ENCODE results near the gene ADGRA3. TPM values are rescaled to one million over a fixed set of nuclear protein-coding genes. Genes with fewer than 3 reads are reported as not detected.

The ADGRA3 gene
- total RNA-seq, 1 experiment from 2014 or later, result 56.5 TPM

DNA sequence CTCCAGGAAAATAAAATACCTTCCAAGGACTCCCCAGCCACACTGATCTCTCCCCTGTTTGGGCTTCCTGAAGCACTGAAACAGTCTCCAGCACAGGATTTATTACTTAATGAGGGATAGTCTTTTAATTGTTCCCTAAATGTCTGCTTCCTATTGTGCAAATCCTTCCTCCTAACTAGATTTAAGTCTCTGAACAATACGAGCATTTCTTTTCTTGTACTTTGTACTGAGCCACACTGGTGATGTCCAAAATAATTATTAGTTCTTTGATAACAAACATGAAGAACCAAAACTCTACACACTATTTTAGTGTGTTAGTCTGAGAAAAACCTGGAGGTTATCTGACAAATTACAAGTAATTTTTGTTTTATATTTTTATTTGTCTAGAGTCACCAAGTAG, 5.1 kb downstream of the ADGRA3 start:
- TF ChIP-seq, protein P1, sequence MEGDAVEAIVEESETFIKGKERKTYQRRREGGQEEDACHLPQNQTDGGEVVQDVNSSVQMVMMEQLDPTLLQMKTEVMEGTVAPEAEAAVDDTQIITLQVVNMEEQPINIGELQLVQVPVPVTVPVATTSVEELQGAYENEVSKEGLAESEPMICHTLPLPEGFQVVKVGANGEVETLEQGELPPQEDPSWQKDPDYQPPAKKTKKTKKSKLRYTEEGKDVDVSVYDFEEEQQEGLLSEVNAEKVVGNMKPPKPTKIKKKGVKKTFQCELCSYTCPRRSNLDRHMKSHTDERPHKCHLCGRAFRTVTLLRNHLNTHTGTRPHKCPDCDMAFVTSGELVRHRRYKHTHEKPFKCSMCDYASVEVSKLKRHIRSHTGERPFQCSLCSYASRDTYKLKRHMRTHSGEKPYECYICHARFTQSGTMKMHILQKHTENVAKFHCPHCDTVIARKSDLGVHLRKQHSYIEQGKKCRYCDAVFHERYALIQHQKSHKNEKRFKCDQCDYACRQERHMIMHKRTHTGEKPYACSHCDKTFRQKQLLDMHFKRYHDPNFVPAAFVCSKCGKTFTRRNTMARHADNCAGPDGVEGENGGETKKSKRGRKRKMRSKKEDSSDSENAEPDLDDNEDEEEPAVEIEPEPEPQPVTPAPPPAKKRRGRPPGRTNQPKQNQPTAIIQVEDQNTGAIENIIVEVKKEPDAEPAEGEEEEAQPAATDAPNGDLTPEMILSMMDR (conservative IDR thresholded peaks at IDR 0.05), result no peak
- Histone ChIP-seq H3K4ac (ENCODE audit: low read depth, low read length) (no peak overlapping the region), H3K9me3 (ENCODE audit: control insufficient read depth, low read depth, low read length) (no peaks in the 10 kb centered on the region), H4K91ac (ENCODE audit: insufficient read length, low read depth, low read length) (no peak overlapping the region), H3K23me2 (ENCODE audit: insufficient read length, low read depth, low read length, poor library complexity, severe bottlenecking) (peaks cover 7% of the 10 kb centered on the region), H3K4me2 (ENCODE audit: insufficient read depth, insufficient read length, low read length) (no peak overlapping the region), H3K4me1 (ENCODE audit: insufficient read depth, low read length) (peaks cover 9% of the 10 kb centered on the region; the same call in 1 of the 2 replicates), H3K79me2 (ENCODE audit: insufficient read depth, low read length) (peaks cover 60% of the 10 kb centered on the region; the same call in 1 of the 2 replicates), H3K27me3 (ENCODE audit: insufficient read depth, low read length) (no peaks in the 10 kb centered on the region), H3T11ph (ENCODE audit: low read length) (no peak overlapping the region), H3K27ac (ENCODE audit: insufficient read length, low read depth, low read length) (no peak overlapping the region), H2BK20ac (ENCODE audit: low read depth, low read length, poor library complexity, severe bottlenecking) (no peak overlapping the region), H3K18ac (ENCODE audit: insufficient read length, low read depth, low read length) (no peak overlapping the region), H4K20me1 (ENCODE audit: control insufficient read depth, insufficient read depth, insufficient read length) (no peaks in the 10 kb centered on the region), H3K56ac (ENCODE audit: insufficient read length, low read depth, low read length) (no peak overlapping the region), H2BK12ac (ENCODE audit: insufficient read length, low read depth, low read length) (no peak overlapping the region), H2AFZ (ENCODE audit: low read length) (no peak overlapping the region), H4K8ac (replicated peaks; ENCODE audit: insufficient read length, low read depth, low read length) (no peak overlapping the region), H2BK5ac (ENCODE audit: insufficient read length, low read length) (no peak overlapping the region), H3K79me1 (ENCODE audit: insufficient read depth, low read depth, low read length, poor library complexity, severe bottlenecking) (peaks cover 2% of the 10 kb centered on the region), H3K14ac (ENCODE audit: insufficient read depth, low read length) (no peak overlapping the region), H2AK5ac (ENCODE audit: insufficient read length, low read length) (no peak overlapping the region), H3K9ac (ENCODE audit: extremely low read depth, insufficient read length, low read length) (no peak overlapping the region), H3K23ac (ENCODE audit: insufficient read length, low read depth, low read length) (no peak overlapping the region), H4K5ac (ENCODE audit: insufficient read length, low read depth, low read length) (no peak overlapping the region), H2BK120ac (ENCODE audit: low read depth, low read length, poor library complexity, severe bottlenecking) (no peak overlapping the region), H2BK15ac (ENCODE audit: low read depth, low read length) (no peak overlapping the region)
- WGBS (ENCODE audit: extremely low coverage, insufficient read length, low lambda C conversion rate), result no CpG with 5 or more reads among the region's 1 CpG
- Mint-ChIP-seq H3K9me3 (no peaks in the 10 kb centered on the region), H3K27me3 (ENCODE audit: low read depth) (no peaks in the 10 kb centered on the region), H3K4me1 (peaks cover 51 to 57% of the 10 kb centered on the region in 2 experiments), H3K27ac (0 out of 7 replicates have a peak overlapping the region, but pooled peaks of 1 of the 3 experiments have one; percentile 65), H3K36me3 (ENCODE audit: insufficient read depth in 1 of 3, low read depth in 3 of 3) (peaks cover 3 to 18% (median 6%) of the 10 kb centered on the region in 3 experiments; a peak in 5 of 7 replicates), H3K4me3 (no peak overlapping the region)
- no peak for DNase-seq

Measured in H9 (cell line).